GM12878 (cell line): ENCODE data around the gene VWA3B. TPM values are rescaled to one million over a fixed set of nuclear protein-coding genes. Genes with fewer than 3 reads are reported as not detected.

ENCODE experiments used
- ATAC-seq: fragments of 200-7000 bp; cut with Tn5 transposase; 3 replicates; pipeline ENCODE4 v1.9.1; 2020; ENCODE audit warnings: mild to moderate bottlenecking, moderate library complexity
- BruUV-seq: library from RNA; stranded (reverse); fragments of 400-500 nt; replicated peaks from 2 replicates; lab custom pipeline; 2021; lab: Mats Ljungman, UMichigan
- CTCF ChIA-PET: fragments of 300-600 bp; sonication (Branson Sonifier 250); formaldehyde crosslinking; extraction: SDS; loops from one replicate; lab custom pipeline; 2021; ENCODE audit warnings: inconsistent platforms; lab: Yijun Ruan, JAX
- POLR2A ChIA-PET: fragments of 350-600 bp; formaldehyde crosslinking; extraction: SDS; loops from one replicate; lab custom pipeline; 2021; ENCODE audit warnings: inconsistent platforms; lab: Charles Lee
- RAD21 ChIA-PET: fragments of 300-600 bp; sonication (Branson Sonifier 250); formaldehyde crosslinking; loops from one replicate; lab custom pipeline; 2023; ENCODE audit warnings: antibody characterized with exemption; ENCODE audit not compliant: unreplicated experiment; lab: Charles Lee
- SMC1A ChIA-PET: fragments of 300-600 bp; sonication (Branson Sonifier 250); formaldehyde crosslinking; loops from one replicate; lab custom pipeline; 2023; ENCODE audit not compliant: unreplicated experiment, uncharacterized antibody; lab: Charles Lee
- DNase-seq: peaks from one replicate; pipeline ENCODE4 v3.0.0-alpha.2; 2011; ENCODE audit warnings: low read depth, low spot score
- FAIRE-seq: peaks from 3 replicates; lab custom pipeline; 2011; peaks lifted over from hg19 to GRCh38; lab: Jason Lieb, UNC
- H2AFZ ChIP-seq: 2 replicates; pipeline ENCODE4 v1.6.0; 2011; ENCODE audit warnings: low read depth, low read length, control low read depth; ENCODE audit not compliant: control insufficient read depth
- H3K27ac ChIP-seq: 2 replicates; pipeline ENCODE4 v1.5.1; 2011; ENCODE audit warnings: control low read depth; ENCODE audit not compliant: control insufficient read depth, insufficient read depth
- H3K27me3 ChIP-seq, 2 experiments: replicated peaks in 1 of 2; 2 replicates each; pipeline versions ENCODE4 v1.6.0 to v1.6.1; 2011; ENCODE audit warnings: low read length in 1 of 2; ENCODE audit not compliant: control insufficient read depth in 2 of 2, insufficient read depth in 2 of 2
- H3K36me3 ChIP-seq, 2 experiments: 2 replicates each; pipeline ENCODE4 v1.5.1; 2011; ENCODE audit warnings: low read length in 1 of 2; ENCODE audit not compliant: control insufficient read depth in 2 of 2, insufficient read depth in 2 of 2
- H3K4me1 ChIP-seq: 2 replicates; pipeline ENCODE4 v1.6.1; 2011; ENCODE audit warnings: mild to moderate bottlenecking, low read length, moderate library complexity, mixed read lengths; ENCODE audit not compliant: control insufficient read depth, insufficient read depth
- H3K4me2 ChIP-seq: 2 replicates; pipeline ENCODE4 v1.6.0; 2011; ENCODE audit warnings: control low read depth; ENCODE audit not compliant: control insufficient read depth, insufficient read depth
- H3K4me3 ChIP-seq: fragments of 200-600 bp; sonication (generic); 2 replicates; pipeline ENCODE4 v1.5.1; 2016
- H3K79me2 ChIP-seq: 2 replicates; pipeline ENCODE4 v1.6.0; 2011; ENCODE audit warnings: low read length; ENCODE audit not compliant: control insufficient read depth, insufficient read depth
- H3K9ac ChIP-seq: 2 replicates; pipeline ENCODE4 v1.8.0; 2011; ENCODE audit warnings: low read length, control low read depth, mixed read lengths; ENCODE audit not compliant: control insufficient read depth, insufficient read depth
- H3K9me3 ChIP-seq: replicated peaks from 3 replicates; pipeline ENCODE4 v1.5.1; 2011; ENCODE audit warnings: mild to moderate bottlenecking, low read length; ENCODE audit not compliant: control insufficient read depth, insufficient read depth
- H4K20me1 ChIP-seq: 2 replicates; pipeline ENCODE4 v1.6.0; 2011; ENCODE audit not compliant: control insufficient read depth, insufficient read depth
- DPF2 ChIP-seq: fragments of 450-650 bp; IDR thresholded peaks from 2 replicates; pipeline ENCODE4 v1.6.1; 2017; ENCODE audit warnings: mild to moderate bottlenecking
- EED ChIP-seq: sonication (generic); IDR thresholded peaks from 2 replicates; pipeline ENCODE4 v1.6.1; 2016; ENCODE audit warnings: antibody characterized with exemption, low read depth
- EGR1 ChIP-seq, 2 experiments: IDR thresholded peaks; 1 replicate in 1 of 2; 2 replicates in 1 of 2; pipeline ENCODE4 v1.6.1; 2011 to 2012; ENCODE audit warnings: low read depth in 2 of 2, low read length in 2 of 2, borderline replicate concordance in 1 of 2, mild to moderate bottlenecking in 1 of 2, moderate library complexity in 1 of 2
- FOXM1 ChIP-seq: IDR thresholded peaks from 2 replicates; pipeline ENCODE4 v1.6.1; 2012; ENCODE audit warnings: low read depth, mild to moderate bottlenecking, inconsistent platforms, low read length, moderate library complexity
- GATAD2B ChIP-seq: fragments of 450-650 bp; conservative IDR thresholded peaks from 2 replicates; pipeline ENCODE4 v1.6.1; 2017; ENCODE audit warnings: low read depth, mild to moderate bottlenecking, moderate library complexity
- HDAC6 ChIP-seq: fragments of 200-600 bp; sonication (generic); IDR thresholded peaks from one replicate; pipeline ENCODE4 v1.8.0; 2017; ENCODE audit warnings: antibody characterized with exemption; ENCODE audit not compliant: unreplicated experiment
- KAT2A ChIP-seq: conservative IDR thresholded peaks from 2 replicates; pipeline ENCODE4 v1.6.1; 2011; ENCODE audit warnings: low read depth, low read length; ENCODE audit not compliant: control insufficient read depth
- MEF2A ChIP-seq: IDR thresholded peaks from 2 replicates; pipeline ENCODE4 v1.6.1; 2011; ENCODE audit warnings: low read depth, mild to moderate bottlenecking, low read length, moderate library complexity; ENCODE audit not compliant: insufficient read depth
- NR2C1 ChIP-seq: fragments of 450-650 bp; IDR thresholded peaks from 2 replicates; pipeline ENCODE4 v1.6.1; 2017; ENCODE audit warnings: antibody characterized with exemption, mild to moderate bottlenecking, moderate library complexity
- RBBP5 ChIP-seq: fragments of 200-600 bp; sonication (generic); conservative IDR thresholded peaks from 2 replicates; pipeline ENCODE4 v1.6.1; 2016
- WGBS: methylation state at CpG from one replicate; pipeline ENCODE4 v1.1.6; 2016; ENCODE audit warnings: low lambda C conversion rate; ENCODE audit not compliant: insufficient replicate concordance, insufficient coverage; ENCODE audit errors: missing lambda C conversion rate; 5-methylcytosine and 5-hydroxymethylcytosine counted together
- in situ Hi-C: fragments of 300-500 bp; cut with MboI; formaldehyde crosslinking; loops from 9 replicates; pipeline ENCODE4 v1.14.3; 2018; ENCODE audit warnings: mixed read lengths
- intact Hi-C: fragments of 100-400 bp; cut with micrococcal nuclease; formaldehyde crosslinking; loops from one replicate; pipeline ENCODE4 v1.14.2; 2022; ENCODE audit not compliant: unreplicated experiment
- polyA plus RNA-seq, 11 experiments: library from polyadenylated mRNA; depleted of rRNA in 4 of 11; unstranded in 6 of 11; stranded (reverse) in 5 of 11; fragments of >200 nt; fragmentation: Nextera tagmentation in 4 of 11; fragmentation: Illumina TruSeq in 1 of 11; extraction: Ambion mirVana in 4 of 11; extraction: Trizol in 1 of 11; gene quantifications; 1 replicate in 1 of 11; 2 replicates in 10 of 11; pipeline versions ENCODE4 v1.2.1 to v1.2.3, GENCODE V29; 2011 to 2016; ENCODE audit warnings: inconsistent platforms in 2 of 11, missing spikeins in 2 of 11, low read depth in 1 of 11
- total RNA-seq, 4 experiments: library from RNA; depleted of rRNA in 3 of 4; stranded (reverse); fragments of >200 nt in 3 of 4; fragmentation: Illumina TruSeq in 1 of 4; extraction: Trizol in 1 of 4; gene quantifications; 2 replicates each; pipeline versions ENCODE4 v1.2.1 to v1.2.3, GENCODE V29; 2013 to 2021
- TF ChIP-seq, protein P1 (sequence below): fragments of 150-350 bp; IDR thresholded peaks from 2 replicates; pipeline ENCODE4 v1.6.1; 2016; ENCODE audit warnings: low read depth, low read length
- TF ChIP-seq, protein P2 (sequence below): fragments of 450-650 bp; formaldehyde crosslinking; IDR thresholded peaks from 2 replicates; pipeline ENCODE4 v1.4.0; 2022; ENCODE audit warnings: mild to moderate bottlenecking, moderate library complexity

The VWA3B gene
- total and polyA plus RNA-seq, 10 of the 15 experiments (the other 5 are each of a cell fraction or from before 2014, with no cell fraction given): 0.04 to 0.86 (median 0.19) TPM; not detected in 4

DNA sequence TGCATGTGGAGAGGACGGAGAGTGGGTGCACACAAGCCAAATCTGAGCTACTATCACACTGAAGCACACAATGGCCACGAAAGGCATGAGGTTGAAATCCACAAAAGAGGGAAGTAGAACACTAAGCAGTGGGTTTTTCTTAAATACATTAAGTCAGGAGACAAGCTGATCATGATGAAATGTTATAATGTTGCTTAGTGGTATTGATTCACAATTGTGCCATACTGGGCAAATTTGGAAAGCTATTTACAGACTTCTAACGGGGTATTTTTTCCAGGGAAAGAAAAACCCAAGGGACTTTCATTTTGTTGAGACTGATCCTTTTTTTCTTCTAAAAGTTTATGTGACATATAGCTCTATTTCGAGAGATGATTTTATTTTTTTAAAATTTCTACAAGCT lies 158.5 kb downstream of the VWA3B start:
- H3K27me3 ChIP-seq: no peaks in the 10 kb centered on the region
- FAIRE-seq (no peak), DNase-seq (no peak), ATAC-seq (no peak)
- H4K20me1 ChIP-seq: no peaks in the 10 kb centered on the region
- TF ChIP-seq KAT2A: no peak
- TF ChIP-seq, protein P1, sequence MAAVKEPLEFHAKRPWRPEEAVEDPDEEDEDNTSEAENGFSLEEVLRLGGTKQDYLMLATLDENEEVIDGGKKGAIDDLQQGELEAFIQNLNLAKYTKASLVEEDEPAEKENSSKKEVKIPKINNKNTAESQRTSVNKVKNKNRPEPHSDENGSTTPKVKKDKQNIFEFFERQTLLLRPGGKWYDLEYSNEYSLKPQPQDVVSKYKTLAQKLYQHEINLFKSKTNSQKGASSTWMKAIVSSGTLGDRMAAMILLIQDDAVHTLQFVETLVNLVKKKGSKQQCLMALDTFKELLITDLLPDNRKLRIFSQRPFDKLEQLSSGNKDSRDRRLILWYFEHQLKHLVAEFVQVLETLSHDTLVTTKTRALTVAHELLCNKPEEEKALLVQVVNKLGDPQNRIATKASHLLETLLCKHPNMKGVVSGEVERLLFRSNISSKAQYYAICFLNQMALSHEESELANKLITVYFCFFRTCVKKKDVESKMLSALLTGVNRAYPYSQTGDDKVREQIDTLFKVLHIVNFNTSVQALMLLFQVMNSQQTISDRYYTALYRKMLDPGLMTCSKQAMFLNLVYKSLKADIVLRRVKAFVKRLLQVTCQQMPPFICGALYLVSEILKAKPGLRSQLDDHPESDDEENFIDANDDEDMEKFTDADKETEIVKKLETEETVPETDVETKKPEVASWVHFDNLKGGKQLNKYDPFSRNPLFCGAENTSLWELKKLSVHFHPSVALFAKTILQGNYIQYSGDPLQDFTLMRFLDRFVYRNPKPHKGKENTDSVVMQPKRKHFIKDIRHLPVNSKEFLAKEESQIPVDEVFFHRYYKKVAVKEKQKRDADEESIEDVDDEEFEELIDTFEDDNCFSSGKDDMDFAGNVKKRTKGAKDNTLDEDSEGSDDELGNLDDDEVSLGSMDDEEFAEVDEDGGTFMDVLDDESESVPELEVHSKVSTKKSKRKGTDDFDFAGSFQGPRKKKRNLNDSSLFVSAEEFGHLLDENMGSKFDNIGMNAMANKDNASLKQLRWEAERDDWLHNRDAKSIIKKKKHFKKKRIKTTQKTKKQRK: no peak
- no TSS peak for BruUV-seq
- H3K9ac ChIP-seq: no peak overlapping the region
- ChIA-PET POLR2A (no interaction called here), RAD21 (interaction anchor here (1.2 kb wide), 1 partner anchor 140 kb away, joined by 4 read pairs; no protein-coding TSS in a partner anchor), CTCF (interaction anchor here (0.6 kb wide), 1 partner anchor 14 kb away, joined by 3 read pairs; no protein-coding TSS in a partner anchor), SMC1A (no interaction called here)
- H3K36me3 ChIP-seq: no peaks in the 10 kb centered on the region
- H3K9me3 ChIP-seq: no peaks in the 10 kb centered on the region; the same call in 1 of the 3 replicates
- H3K4me2 ChIP-seq: no peak overlapping the region
- H3K27ac ChIP-seq: no peak overlapping the region
- WGBS: 15% methylated on average over 4 of the region's 4 CpGs
- no peak overlapping the region; the same call in 1 of the 2 replicates for H3K4me3 ChIP-seq
- in situ Hi-C loops (no loop called here), intact Hi-C loops (no loop called here)
- H2AFZ ChIP-seq: no peak overlapping the region
- H3K4me1 ChIP-seq: no peaks in the 10 kb centered on the region
- no peaks in the 10 kb centered on the region for H3K79me2 ChIP-seq

DNA sequence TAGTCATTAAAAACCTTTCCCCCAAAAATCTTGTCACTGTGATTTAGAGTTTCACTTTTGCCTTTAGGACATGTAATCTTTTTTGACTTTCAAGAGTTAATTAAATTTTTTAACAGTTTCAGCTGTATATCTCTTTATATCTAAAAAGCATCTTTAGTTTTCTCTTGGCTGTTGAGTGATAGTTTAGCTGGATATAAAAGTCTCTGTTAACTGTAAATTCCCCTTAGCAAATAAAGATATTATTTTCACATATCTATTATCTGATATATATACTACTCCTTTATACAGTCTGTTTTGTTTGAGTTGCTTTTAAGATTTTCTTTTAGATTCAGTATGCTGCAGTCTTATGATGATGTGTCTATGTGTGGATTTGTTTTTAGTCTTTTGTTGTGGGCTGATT lies 160.4 kb downstream of the VWA3B start:
- FAIRE-seq: no peak
- no peak for TF ChIP-seq DPF2
- no peak for TF ChIP-seq EED
- no peak for TF ChIP-seq RBBP5
- no peak for TF ChIP-seq HDAC6
- no peak for TF ChIP-seq NR2C1
- TF ChIP-seq FOXM1: no peak
- TF ChIP-seq GATAD2B: no peak
- TF ChIP-seq MEF2A: no peak
- no peak for TF ChIP-seq EGR1 (IDR thresholded peaks at IDR 0.05; ENCODE audit: borderline replicate concordance in 1 of 2, low read depth in 2 of 2, low read length in 2 of 2)
- TF ChIP-seq, protein P2, sequence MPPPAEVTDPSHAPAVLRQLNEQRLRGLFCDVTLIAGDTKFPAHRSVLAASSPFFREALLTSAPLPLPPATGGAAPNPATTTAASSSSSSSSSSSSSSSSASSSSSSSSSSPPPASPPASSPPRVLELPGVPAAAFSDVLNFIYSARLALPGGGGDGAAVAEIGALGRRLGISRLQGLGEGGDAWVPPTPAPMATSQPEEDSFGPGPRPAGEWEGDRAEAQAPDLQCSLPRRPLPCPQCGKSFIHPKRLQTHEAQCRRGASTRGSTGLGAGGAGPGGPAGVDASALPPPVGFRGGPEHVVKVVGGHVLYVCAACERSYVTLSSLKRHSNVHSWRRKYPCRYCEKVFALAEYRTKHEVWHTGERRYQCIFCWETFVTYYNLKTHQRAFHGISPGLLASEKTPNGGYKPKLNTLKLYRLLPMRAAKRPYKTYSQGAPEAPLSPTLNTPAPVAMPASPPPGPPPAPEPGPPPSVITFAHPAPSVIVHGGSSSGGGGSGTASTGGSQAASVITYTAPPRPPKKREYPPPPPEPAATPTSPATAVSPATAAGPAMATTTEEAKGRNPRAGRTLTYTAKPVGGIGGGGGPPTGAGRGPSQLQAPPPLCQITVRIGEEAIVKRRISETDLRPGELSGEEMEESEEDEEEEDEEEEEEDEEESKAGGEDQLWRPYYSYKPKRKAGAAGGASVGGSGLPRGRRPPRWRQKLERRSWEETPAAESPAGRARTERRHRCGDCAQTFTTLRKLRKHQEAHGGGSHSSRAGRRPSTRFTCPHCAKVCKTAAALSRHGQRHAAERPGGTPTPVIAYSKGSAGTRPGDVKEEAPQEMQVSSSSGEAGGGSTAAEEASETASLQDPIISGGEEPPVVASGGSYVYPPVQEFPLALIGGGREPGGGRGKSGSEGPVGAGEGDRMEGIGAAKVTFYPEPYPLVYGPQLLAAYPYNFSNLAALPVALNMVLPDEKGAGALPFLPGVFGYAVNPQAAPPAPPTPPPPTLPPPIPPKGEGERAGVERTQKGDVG (CRISPR knock-in tag): no peak

More for the DNA sequence above, 160.4 kb downstream of the VWA3B start:
- no peaks in the 10 kb centered on the region for H4K20me1 ChIP-seq
- CTCF ChIA-PET: no interaction called here
- no peak overlapping the region for H3K9ac ChIP-seq
- H3K4me2 ChIP-seq: no peak overlapping the region
- intact Hi-C loops (no loop called here), in situ Hi-C loops (no loop called here)
- H3K27ac ChIP-seq: no peak overlapping the region
- DNase-seq: no peak
- SMC1A ChIA-PET: interaction anchor here (0.6 kb wide), 1 partner anchor 11 kb away, joined by 3 read pairs; no protein-coding TSS in a partner anchor
- no peaks in the 10 kb centered on the region for H3K27me3 ChIP-seq
- no peaks in the 10 kb centered on the region; the same call in 1 of the 3 replicates for H3K9me3 ChIP-seq
- no peaks in the 10 kb centered on the region for H3K79me2 ChIP-seq
- RAD21 ChIA-PET: no interaction called here
- H2AFZ ChIP-seq: no peak overlapping the region
- no peak for ATAC-seq
- H3K4me1 ChIP-seq: no peaks in the 10 kb centered on the region
- H3K4me3 ChIP-seq: no peak overlapping the region
- POLR2A ChIA-PET: no interaction called here
- no peaks in the 10 kb centered on the region for H3K36me3 ChIP-seq
- no TSS peak for BruUV-seq
